ENCODE results near the gene SH3PXD2A.

Gene SH3PXD2A

GRCh38 chr10:103590060-103590459 lies 265.3 kb downstream of the SH3PXD2A start:
- no peak for DNase-seq

GRCh38 chr10:103589074-103589630 lies 266.2 kb downstream of the SH3PXD2A start:
- no peak for DNase-seq

DNA sequence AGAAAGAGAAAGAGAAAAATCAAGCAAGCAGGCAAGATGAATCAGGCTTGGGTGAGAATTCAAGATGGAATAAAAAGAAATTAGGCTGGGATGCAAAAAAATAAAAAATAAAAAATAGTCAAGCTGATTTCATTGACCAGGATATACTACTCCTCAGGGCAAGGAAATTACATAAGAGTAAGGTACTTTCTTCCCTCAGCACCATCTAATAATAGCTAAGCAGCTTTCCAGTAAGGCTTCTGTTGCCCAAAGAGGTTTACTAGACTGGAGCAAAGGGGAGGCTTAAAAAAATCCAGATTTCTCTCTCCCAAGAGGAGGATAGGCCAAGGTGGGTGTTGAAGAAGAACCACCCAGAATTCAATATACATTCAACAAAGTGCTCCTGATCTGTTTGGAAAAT lies 268.3 kb downstream of the SH3PXD2A start:
- no peak for DNase-seq

DNA sequence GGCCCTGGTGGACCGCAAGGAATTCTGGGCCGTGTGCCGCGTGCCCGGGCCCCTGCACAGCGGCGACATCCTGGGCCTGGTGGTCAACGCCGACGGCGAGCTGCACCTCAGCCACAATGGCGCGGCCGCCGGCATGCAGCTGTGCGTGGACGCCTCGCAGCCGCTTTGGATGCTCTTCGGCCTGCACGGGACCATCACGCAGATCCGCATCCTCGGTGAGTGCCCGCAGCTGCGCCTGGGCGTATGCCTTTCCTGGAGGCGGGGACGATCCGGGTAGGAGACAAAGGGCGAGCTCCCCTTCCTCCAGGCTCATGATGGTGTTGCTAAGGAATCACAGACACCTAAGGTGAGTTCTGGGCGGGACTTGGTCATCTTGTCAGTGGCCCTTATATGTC lies 270.4 kb downstream of the SH3PXD2A start:
- DNase-seq: no peak

DNA sequence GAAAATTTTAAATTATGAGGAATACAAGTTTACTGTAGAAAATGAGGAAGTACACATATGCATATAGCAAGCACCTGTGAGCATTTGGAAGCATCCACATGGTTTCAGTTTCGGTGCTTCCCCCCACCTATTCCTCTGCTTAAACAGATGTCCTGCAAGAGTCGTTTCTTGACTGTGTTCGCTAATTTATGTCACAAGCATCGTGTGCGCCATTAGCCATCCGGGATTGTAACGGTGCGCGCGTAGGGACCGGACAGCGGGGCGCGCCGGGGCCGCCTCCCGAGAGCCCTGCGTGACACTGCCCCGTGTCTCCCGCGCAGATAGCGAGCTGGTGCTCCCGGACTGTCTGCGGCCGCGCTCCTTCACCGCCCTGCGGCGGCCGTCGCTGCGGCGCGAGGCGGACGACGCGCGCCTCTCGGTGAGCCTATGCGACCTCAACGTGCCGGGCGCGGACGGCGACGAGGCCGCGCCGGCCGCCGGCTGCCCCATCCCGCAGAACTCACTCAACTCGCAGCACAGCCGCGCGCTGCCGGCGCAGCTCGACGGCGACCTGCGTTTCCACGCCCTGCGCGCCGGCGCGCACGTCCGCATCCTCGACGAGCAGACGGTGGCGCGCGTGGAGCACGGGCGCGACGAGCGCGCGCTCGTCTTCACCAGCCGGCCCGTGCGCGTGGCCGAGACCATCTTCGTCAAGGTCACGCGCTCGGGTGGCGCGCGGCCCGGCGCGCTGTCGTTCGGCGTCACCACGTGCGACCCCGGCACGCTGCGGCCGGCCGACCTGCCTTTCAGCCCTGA lies 271.0 kb downstream of the SH3PXD2A start:
- peak; percentile 56 for DNase-seq

DNA sequence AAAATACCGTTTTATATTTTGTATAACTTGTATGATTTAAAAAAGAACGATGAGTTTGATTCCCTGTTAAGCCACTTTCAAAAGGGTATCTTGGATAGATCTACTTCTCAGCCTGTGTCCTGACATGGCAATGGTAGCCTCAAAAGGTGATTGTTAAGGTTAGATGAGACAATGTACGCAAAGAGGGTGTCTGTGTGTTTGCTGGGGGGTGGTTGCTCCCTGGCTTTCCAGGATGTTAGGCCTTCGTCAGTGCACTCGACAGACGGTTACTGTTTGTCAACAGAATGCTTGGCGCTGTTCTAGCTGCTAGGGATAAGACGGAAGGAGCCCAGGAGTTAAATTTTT lies 271.5 kb downstream of the SH3PXD2A start:
- DNase-seq: no peak

DNA sequence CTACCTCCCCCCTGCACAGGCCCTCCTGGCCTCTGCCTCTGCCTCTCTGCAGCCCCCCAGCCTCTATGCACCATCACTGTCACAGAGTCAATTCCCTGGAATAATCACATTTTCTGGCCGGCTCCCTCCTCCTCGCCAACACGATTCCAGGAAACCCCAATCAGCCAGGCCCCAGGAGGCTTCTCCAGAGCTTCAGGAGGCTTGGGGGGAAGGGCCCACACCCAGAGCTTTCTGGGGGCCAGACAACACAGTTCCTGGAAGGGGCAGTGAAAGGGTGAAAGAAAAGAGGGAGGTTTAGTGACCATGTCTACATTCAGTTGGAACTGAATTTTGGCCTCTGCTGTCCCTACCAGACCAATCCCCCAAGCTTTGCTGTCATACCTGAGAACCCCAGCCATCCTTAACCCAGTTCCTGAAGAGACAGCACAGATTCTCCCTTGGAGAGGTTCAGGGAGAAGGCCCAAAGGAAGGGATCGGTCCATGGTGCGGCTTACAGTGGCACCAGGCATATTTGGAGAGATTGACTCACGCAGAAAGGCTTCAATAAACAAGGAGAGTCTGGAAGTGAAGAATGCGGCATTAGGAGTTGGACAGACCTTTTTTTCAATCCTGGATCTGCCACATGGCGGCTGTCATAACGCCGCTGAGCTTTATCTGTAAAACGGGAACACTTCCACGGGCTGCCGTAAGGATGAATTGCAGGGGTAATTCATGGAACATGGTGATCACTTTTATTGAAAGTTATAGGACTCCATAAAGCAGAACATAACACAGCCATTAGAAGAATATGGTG lies 272.8 kb downstream of the SH3PXD2A start:
- no peak for DNase-seq

GRCh38 chr10:103581499-103581898 lies 273.9 kb downstream of the SH3PXD2A start:
- DNase-seq: no peak

- DNase-seq: no peak
These were observed 274.9 kb downstream of the SH3PXD2A start for GRCh38 chr10:103580430-103580829.

DNA sequence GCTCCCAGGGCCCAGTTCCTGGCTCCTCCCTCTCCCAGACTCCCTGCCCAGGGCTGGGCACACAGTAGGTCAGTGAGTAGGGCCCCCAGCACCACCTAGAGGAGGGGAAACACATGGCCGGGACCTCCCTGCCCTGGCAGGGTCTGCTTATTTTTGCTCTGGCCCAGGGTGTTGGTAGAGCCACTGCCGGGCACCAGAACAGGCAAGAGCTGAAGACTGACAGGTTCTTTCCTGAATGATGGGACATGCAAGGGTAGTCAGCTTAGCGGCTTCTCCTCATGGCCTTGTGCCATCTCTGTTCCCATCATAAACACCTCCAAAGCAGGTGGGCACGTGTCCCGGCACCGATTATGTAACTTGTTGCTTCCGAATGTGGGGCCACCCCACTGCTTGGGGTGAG lies 275.4 kb downstream of the SH3PXD2A start:
- no peak for DNase-seq

DNA sequence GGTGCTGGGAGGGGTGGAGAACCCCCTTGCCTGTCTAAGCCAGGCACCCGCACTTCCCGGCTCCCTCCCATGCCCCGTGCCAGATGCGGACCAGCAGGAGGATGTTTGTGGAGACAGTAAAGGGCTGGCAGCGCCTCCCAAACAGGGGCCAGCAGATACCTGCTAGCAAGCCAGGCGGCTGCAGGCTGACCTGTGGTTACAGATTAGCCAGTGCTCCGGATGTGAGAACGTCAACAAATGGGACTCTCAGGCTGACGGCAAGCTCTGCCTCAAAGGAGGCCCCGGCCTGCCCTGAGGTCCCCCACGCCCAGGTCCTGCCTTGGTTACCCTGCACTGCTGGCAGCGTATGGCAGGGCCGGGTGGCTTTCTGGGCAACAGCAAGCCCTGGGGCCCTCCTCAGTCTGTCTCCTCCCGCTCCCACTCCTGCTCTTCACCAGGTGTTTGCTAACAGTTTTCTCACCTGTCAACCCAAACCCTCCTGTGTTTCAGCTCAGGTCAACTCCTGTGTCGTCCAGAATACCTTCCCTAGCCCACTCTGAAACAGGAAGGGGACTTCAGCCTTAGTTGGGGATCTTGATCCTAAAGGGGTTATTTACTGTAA lies 276.5 kb downstream of the SH3PXD2A start:
- DNase-seq: no peak

DNA sequence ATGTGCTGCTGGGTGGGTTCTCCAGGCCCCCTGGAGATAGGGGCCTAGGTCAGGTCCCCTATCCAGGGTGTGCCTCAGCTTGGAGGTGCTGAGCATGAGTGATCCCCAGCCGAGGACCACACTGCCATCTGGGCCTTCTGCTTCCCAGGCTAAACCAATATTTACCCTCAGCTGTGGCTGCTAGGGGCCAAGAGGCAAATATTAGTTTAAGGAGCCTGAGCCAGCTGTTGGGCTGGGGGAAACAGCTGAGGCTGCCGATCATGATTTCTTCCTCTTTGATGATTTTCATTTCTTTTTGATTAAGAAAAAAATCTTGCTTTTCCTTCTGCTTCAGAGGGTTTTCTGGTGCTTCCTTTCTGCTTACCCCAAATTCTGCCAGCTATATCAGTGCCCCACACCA lies 278.5 kb downstream of the SH3PXD2A start:
- DNase-seq: no peak

- DNase-seq: no peak
These were observed 279.3 kb downstream of the SH3PXD2A start for GRCh38 chr10:103576076-103576471.

DNA sequence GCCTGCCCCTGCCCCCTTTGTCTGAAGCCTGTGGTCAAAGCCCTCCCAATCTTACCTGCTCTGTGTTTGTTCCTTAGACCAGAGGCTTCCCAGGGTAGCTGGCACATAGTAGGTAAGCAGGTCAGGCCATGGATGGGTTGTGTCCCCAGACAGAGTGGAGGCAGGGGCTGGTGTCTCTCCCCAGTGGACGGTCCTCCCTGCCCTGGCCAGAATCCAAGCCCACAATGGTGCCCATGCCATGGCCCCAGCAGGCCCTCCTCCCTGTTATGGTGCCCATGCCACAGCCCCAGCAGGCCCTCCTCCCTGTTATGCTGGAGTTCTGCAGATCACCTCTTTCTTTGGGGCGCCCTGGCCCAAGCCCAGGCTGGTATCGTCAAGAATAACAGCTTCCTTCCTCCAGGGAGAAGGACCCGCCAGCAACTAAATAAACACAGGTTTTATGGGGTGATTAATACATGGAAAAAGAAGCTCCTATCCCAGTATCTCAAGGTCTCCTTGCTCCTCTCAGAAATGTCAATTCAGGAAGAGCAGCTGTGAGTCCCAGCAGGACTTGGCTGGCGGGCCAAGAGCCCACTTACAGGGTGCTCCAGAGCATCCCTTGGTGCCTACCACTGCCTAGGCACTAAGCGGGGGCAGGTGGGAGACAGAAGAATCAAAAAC lies 279.8 kb downstream of the SH3PXD2A start:
- DNase-seq: no peak

DNA sequence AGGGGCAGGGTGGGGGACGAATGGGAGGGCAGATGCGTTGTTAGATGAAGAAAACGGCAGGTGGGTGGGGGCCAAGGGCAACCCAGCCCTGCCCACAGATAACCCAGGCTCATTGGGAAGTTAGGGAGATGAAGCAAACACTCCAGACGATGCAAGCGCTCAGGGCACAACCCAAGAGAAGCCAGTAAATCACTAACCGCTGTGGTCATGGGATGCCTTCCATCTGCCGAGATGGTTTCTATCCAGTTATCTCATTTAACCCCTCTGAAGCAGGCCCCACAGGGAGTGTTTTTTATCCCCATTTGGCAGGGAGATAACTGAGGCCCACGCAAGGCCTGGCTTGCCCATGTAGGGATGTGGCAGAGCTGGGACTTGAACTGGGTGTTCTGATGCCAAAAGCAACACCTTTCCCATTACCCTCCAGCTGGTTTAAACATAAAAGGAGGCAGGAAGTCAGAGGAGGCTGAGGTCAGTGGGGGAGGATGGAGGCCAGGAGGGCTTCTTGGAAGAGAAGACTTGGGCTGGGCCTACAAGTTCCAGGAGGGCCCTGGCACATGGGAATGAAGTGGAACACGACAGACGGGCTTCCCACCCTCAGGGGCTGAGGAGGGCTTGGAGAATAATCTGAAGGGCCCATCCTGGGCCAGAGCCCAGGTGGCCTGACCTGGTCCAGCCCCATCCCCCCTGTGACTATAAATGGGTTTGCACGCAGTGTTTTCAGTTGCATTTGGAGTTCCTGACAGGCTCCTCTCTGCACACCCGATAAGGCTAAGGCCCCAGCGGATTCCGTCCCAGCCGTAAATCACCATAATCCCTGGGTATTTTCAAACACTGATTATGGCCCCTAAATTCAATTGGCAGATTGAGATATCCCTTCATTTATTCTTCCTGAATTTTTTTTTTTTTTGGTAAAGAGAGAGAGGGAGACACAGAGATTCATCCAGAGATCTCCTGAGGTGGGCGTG lies 281.0 kb downstream of the SH3PXD2A start:
- no peak for DNase-seq

- DNase-seq: no peak
These were observed 282.2 kb downstream of the SH3PXD2A start for GRCh38 chr10:103573205-103573487.

DNA sequence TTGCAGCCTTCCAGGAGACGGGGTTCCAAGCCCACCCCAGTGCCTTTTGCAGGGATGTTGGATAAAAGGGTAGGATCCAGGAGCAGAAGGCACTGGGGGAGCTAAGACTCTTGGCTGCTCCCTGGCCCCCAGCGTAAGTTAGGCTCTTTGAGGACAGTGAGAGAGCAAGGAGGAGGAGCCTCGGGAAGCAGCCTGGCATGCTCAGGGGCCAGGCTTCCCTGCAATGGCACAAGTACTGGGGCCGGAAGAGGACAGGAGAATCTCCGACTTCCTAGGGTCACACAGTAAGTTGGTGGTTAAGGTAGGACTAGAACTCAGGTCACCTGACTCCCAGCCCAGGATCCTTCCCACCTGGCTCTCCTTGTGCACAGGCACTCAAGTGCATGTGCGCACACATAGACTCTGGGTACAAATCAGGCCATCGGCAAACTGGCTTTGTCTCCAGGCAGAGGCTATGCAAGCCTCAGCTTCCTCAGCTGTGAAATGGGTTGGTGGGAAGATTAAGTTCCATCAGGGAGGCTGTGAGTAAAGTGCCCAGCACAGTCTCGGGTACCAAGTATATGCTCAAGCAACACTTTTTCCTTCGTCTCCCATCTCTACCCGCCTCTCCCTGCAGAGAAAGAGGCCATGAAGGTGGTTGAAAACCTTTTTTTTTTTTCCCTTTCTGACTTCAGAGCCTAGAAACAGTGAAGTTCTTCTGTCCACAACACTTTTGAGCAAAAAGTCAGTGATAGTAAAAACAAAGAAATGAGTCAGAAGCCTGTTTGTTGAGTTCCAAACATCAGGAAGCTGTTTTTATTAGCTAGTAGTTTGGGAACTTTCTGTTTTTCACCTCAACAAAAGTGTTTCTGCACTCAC lies 282.8 kb downstream of the SH3PXD2A start:
- DNase-seq: no peak

- no peak for DNase-seq
These were observed 283.8 kb downstream of the SH3PXD2A start for GRCh38 chr10:103571656-103571975.

GRCh38 chr10:103570844-103571655 lies 284.3 kb downstream of the SH3PXD2A start:
- no peak for DNase-seq

DNA sequence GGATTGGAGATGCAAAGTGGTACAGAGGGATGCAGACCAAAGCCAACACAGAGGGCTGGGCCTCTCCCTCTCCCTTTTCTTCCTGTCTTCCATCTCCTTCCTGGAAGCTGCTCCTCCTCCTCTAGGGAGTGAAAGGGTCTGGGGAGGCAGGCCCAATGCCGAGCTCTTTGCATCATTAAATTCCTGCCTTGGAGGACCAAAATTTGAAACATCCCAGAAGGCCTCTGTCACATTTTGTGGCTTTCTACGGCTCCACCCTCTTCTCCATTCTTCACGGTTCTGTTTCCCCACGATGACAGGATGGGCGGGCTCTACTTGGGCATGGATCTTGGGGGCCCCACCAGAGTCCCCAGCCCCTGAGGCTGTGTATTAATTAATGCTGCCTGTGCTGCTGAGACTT lies 285.5 kb downstream of the SH3PXD2A start:
- DNase-seq: no peak
